Upper lobe of left lung (tissue), 4 donors: ENCODE data around the gene CARD6.

Experiments used
- POLR2A ChIP-seq, 4 donors: fragments of 450-650 bp; IDR thresholded peaks; one replicate each; pipeline ENCODE4 v1.5.1; 2016 to 2017; ENCODE audit warnings: antibody characterized with exemption in 4 of 4, mild to moderate bottlenecking in 2 of 4
- POLR2AphosphoS5 ChIP-seq, 2 donors: sonication (generic); formaldehyde crosslinking; IDR thresholded peaks; one replicate each; pipeline ENCODE4 v1.5.1; 2017; ENCODE audit warnings: antibody characterized with exemption in 2 of 2
- TF ChIP-seq, protein P1 (sequence below), 6 experiments: fragments of 450-650 bp in 4 of 6; fragments of 200-600 bp in 2 of 6; sonication (generic) in 2 of 6; IDR thresholded peaks; one replicate each; pipeline ENCODE4 v1.5.1; 2016 to 2019; ENCODE audit warnings: antibody characterized with exemption in 6 of 6

DNA sequence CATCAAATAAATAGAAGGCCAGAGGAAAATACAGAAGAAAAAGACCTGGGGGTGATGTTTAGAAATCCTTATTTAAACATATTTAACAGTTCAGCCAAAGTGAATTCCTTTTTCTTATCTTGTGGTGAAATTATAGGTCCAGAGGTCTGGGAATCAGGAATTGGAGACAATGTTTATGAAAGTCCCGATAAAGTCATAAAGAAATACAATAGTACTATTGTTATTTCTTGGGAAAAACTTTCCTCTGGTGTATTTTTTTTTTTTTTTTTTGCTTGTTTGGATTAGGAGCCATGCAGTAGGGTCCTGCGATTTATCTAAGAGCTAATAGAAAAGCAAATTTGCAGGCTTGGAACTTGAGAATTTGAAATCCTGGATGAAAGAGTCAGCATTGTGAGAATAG, 68.6 kb downstream of the CARD6 start:
- TF ChIP-seq, protein P1, sequence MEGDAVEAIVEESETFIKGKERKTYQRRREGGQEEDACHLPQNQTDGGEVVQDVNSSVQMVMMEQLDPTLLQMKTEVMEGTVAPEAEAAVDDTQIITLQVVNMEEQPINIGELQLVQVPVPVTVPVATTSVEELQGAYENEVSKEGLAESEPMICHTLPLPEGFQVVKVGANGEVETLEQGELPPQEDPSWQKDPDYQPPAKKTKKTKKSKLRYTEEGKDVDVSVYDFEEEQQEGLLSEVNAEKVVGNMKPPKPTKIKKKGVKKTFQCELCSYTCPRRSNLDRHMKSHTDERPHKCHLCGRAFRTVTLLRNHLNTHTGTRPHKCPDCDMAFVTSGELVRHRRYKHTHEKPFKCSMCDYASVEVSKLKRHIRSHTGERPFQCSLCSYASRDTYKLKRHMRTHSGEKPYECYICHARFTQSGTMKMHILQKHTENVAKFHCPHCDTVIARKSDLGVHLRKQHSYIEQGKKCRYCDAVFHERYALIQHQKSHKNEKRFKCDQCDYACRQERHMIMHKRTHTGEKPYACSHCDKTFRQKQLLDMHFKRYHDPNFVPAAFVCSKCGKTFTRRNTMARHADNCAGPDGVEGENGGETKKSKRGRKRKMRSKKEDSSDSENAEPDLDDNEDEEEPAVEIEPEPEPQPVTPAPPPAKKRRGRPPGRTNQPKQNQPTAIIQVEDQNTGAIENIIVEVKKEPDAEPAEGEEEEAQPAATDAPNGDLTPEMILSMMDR (IDR thresholded peaks at IDR 0.05), result no peak
- TF ChIP-seq POLR2A (IDR thresholded peaks at IDR 0.05) (no peak), POLR2AphosphoS5 (IDR thresholded peaks at IDR 0.05) (no peak)
